NCI-H82 (cell line): ENCODE results near the gene NUP214.
"Not testable (repeated sequence)": the region's sequence is repeated elsewhere in the genome, so short reads cannot be mapped to it uniquely, and the experiment has no call there.

Source experiments
- DNase-seq: peaks from one replicate; lab custom pipeline; 2025; lab: John Stamatoyannopoulos, UW

NUP214 gene

DNA sequence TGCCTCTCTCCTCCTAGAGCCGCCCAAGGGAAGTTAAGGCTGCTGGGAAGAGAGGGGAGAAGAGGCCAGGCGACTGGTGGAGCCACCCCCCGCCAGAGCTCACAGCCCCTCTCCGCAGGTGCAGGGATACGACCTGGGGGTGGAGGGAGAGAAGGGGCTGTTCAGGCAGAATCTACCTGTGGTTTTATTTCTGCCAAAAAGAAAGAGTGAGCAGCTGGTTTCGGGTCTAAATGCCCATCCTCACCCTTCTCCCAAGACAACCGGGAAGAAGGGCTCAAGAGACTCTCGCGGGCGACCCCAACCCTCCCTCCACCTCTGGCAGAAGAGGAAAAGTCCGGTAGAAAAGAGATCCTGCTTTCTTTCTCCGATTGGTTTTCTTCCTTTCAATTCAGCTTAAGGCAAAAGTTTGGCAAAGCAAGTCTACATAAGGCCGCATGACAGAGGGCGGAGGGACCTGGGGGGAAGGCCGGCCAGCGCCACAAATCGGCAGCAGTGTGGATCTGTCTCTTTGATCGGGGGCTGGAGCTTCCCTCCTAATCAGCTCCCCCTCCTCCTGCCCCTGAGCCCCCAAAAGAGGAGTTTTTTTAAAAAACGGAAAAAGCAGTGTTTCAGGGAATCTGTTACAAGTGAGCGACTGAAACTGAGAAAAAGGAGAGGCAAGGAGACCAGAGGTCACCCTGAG is 134.7 kb downstream of the NUP214 start:
- DNase-seq = no peak

GRCh38 chr9:131260751-131261452 is 135.5 kb downstream of the NUP214 start:
- DNase-seq = no peak

- no peak for DNase-seq
These were observed 137.1 kb downstream of the NUP214 start for GRCh38 chr9:131262327-131263032.

- not testable (repeated sequence) for DNase-seq
These were observed 137.6 kb downstream of the NUP214 start for GRCh38 chr9:131263033-131263343.

GRCh38 chr9:131263701-131264100 is 138.3 kb downstream of the NUP214 start:
- no peak for DNase-seq

DNA sequence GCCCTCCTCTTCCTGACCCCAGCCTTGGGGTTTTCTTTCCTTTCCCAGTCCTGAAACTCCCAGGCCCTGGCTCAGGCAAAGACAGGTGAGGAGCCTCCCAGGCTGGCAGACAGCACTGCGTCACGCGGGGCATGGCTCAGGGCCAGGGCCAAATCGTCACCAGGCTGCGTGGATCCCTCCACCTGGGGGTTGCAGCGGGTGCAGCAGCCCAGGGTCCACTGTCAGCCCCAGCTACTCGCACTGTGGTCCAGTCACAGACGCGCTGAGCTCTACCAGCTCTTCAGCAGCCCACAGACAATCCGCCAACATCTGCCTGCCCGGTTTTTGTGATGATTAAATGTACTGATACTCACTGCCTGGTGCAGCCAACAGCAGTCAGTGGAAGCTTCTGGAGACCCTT is 138.8 kb downstream of the NUP214 start:
- no peak for DNase-seq

GRCh38 chr9:131266266-131267229 is 141.2 kb downstream of the NUP214 start:
- DNase-seq = no peak

GRCh38 chr9:131270171-131271015 is 145.0 kb downstream of the NUP214 start:
- no peak for DNase-seq

- not testable (repeated sequence) for DNase-seq
These were observed 145.6 kb downstream of the NUP214 start for GRCh38 chr9:131271016-131271273.

DNA sequence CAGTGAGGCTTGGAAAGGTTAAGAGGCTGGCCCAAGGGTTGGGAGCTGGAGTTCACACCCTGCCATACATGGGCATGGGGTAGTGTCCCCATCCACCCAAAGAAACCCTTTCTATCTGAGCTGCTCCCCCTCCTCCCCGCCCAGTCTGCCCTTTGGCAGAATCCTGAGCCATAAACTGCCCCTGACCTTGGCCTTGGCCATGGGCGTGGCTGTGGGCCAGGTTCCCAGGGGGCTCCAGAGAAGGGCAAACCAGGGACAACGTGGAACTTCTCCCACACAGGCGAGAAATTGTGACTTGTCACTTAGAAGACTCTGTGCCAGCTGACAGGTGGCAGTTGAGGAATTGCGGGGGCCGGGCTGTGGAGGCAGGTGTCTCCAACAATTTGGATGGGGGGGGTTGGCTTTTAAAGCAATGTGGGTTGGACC is 146.1 kb downstream of the NUP214 start:
- DNase-seq = peak; percentile 21

GRCh38 chr9:131272212-131272611 is 146.8 kb downstream of the NUP214 start:
- no peak for DNase-seq

GRCh38 chr9:131273146-131273855 is 147.9 kb downstream of the NUP214 start:
- no peak for DNase-seq

- peak; percentile 23 for DNase-seq
These were observed 148.7 kb downstream of the NUP214 start for GRCh38 chr9:131273856-131274673.

GRCh38 chr9:131274674-131275331 is 149.4 kb downstream of the NUP214 start:
- no peak for DNase-seq

DNA sequence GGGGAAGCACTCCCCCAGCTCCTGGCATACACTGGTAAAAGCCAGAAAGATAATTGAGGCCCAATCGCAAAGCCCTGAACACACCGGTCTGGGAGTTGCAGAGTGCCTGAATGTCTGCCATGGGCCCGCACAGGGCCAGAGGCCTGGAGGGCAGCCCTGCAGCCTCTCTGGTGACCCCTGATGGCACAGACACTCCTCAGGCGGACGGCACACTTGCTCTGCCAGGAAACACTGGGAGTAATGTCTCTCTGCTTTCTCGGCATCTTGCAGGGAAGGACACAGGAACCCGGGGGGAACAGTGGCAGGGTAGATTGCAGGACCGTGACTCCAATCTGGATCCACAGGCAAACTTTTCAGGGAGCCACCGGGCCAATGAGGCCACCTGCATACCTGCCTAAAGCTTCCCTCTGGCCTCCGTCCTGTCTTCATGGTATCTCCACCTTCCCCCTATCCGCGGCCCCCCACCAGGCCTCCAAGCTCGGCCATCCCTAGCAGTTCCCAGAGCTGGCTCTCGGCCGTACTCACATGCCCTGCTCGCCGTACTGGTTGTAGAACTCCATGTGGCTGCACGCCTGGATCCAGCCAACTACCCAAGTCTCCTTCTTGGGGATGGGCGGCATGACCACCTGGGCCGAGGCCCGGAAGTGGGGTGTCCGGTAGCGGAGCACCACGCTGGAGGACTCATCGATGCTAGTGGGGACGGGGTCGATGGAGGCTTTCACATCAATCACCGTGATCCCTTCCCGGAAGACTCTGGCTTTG is 150.1 kb downstream of the NUP214 start:
- DNase-seq = peak; percentile 42

DNA sequence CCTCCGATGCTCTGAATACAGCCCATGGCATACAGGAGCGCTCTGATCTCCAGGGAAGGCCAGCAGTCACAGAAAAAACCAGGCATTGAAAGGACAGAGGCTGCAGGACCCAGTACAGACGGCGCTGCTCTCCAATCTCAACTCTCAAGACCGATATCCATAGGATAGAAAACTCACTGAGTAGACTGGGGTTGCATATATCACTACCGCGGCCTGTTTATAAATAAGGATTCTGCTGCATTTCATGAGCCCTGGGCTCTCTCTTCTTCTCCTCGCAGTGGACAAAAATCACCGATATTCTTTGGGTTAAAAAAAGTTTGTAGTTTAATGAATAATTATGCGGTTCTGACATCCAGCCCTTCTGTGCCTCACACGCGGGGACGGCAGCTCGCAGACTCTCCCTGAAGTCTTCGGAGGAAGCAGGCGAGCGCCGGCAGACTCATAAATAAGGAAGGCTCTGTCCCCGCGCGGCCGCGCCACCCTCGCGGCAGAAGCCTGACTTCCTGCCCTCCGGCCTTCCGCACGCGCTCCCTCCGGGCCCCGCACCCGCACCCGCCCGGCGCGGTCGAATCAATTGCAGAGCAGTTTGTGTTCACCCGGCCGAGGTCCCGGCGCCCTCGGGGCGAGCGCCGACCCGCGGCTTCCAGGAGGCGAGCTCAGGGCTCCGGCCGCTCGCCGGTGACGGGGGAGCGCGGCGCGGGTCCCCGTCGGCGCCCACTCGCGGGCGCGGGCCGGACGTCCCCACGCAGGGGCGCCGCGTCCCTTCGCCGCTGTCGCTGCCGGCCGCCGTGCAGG is 150.9 kb downstream of the NUP214 start, which contains the start of gene FAM78A:
TSS of gene FAM78A (minus strand) at position 417 of the 795 bp plus-strand sequence. CDS start at position 86, 331 bp downstream.
- DNase-seq = peak; percentile 46

DNA sequence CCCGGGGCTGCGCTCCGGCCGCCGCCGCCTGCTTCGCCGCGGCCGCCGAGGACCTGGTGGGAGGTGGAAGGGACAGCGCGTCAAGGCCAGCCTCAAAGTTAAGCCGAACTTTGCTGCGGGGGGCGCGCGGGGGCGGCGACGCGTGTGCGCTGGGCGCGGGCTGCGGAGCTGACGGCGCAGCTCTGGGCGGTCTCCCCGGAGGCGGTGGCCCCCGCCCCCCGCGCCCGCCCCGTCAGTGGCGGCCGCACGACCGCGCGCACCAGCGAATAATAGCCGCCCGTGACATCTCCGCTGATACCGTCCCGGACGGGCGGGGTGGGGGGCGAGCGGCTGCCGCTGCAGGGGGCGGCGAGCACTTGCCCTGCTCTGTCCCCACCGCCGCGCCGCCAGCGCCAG is 151.5 kb downstream of the NUP214 start:
- DNase-seq = peak; percentile 31
